Stomach (tissue), 9 donors: Measurements from ENCODE around the gene UBFD1. TPM values are rescaled to one million over a fixed set of nuclear protein-coding genes. Genes with fewer than 3 reads are reported as not detected.

Experiments used
- DNase-seq, 2 donors: peaks; one replicate each; pipeline versions ENCODE4 v3.0.0 to v3.0.0-alpha.2; 2013 to 2019
- H3K27ac ChIP-seq, 5 donors: fragments of 200-600 bp in 4 of 5; sonication (generic) in 4 of 5; one replicate each; pipeline ENCODE4 v1.5.1; 2013 to 2019; ENCODE audit warnings: mild to moderate bottlenecking in 1 of 5, moderate library complexity in 1 of 5
- H3K27me3 ChIP-seq, 3 donors: fragments of 200-600 bp; sonication (generic); one replicate each; pipeline ENCODE4 v1.5.1; 2017 to 2019; ENCODE audit warnings: mixed run types in 1 of 3
- H3K36me3 ChIP-seq, 4 donors: fragments of 200-600 bp; sonication (generic); 1 replicate in 3 of 4; 2 replicates in 1 of 4; pipeline ENCODE4 v1.5.1; 2016 to 2019
- H3K4me1 ChIP-seq, 4 donors: fragments of 200-600 bp; sonication (generic); one replicate each; pipeline ENCODE4 v1.5.1; 2016 to 2019
- H3K4me3 ChIP-seq, 4 donors: fragments of 200-600 bp; sonication (generic) in 3 of 4; one replicate each; pipeline ENCODE4 v1.5.1; 2016 to 2019; ENCODE audit warnings: mild to moderate bottlenecking in 1 of 4
- H3K9me3 ChIP-seq, 4 donors: fragments of 200-600 bp; sonication (generic); one replicate each; pipeline ENCODE4 v1.5.1; 2016 to 2019
- EP300 ChIP-seq: sonication (generic); formaldehyde crosslinking; IDR thresholded peaks from one replicate; pipeline ENCODE4 v1.6.1; 2017; ENCODE audit warnings: antibody characterized with exemption
- POLR2A ChIP-seq, 4 donors: fragments of 450-650 bp; IDR thresholded peaks; one replicate each; pipeline ENCODE4 v1.6.1; 2016; ENCODE audit warnings: antibody characterized with exemption in 4 of 4, control low read depth in 2 of 4, mild to moderate bottlenecking in 1 of 4, moderate library complexity in 1 of 4
- POLR2AphosphoS5 ChIP-seq, 3 donors: sonication (generic); formaldehyde crosslinking; IDR thresholded peaks; one replicate each; pipeline ENCODE4 v1.6.1; 2016; ENCODE audit warnings: antibody characterized with exemption in 3 of 3
- WGBS, 5 donors: extraction: QIAGEN DNeasy Blood & Tissue Kit in 3 of 5; methylation state at CpG; one replicate each; pipeline versions ENCODE4 v1.1.5 to v1.1.7; 2013 to 2018; 5-methylcytosine and 5-hydroxymethylcytosine counted together
- intact Hi-C: fragments of 100-400 bp; cut with DNase I; formaldehyde crosslinking; loops from one replicate; pipeline ENCODE4 v1.15.1; 2023; ENCODE audit warnings: low total_unique reads
- polyA plus RNA-seq, 3 donors: library from polyadenylated mRNA; stranded (reverse); fragments of 200-250 nt; gene quantifications; one replicate each; pipeline ENCODE4 v1.2.3, GENCODE V29; 2013
- total RNA-seq, 5 donors: library from RNA; depleted of rRNA; stranded (reverse); fragments of >200 nt; gene quantifications; one replicate each; pipeline versions ENCODE4 v1.1.0 to v1.2.3, GENCODE V29; 2014 to 2016
- TF ChIP-seq, protein P1 (sequence below), 7 experiments: fragments of 450-650 bp in 4 of 7; fragments of 200-600 bp in 3 of 7; sonication (generic) in 3 of 7; IDR thresholded peaks; one replicate each; pipeline ENCODE4 v1.5.1; 2016 to 2019; ENCODE audit warnings: antibody characterized with exemption in 7 of 7, control low read depth in 2 of 7, mild to moderate bottlenecking in 1 of 7
- donor health status: healthy with polysubstance abuse.
- donor health status: Bipolar disorder and iron deficiency.
- donor health status: healthy.

The UBFD1 gene
- total and polyA plus RNA-seq, 8 donors: 6.0 to 163 (median 29.4) TPM

DNA sequence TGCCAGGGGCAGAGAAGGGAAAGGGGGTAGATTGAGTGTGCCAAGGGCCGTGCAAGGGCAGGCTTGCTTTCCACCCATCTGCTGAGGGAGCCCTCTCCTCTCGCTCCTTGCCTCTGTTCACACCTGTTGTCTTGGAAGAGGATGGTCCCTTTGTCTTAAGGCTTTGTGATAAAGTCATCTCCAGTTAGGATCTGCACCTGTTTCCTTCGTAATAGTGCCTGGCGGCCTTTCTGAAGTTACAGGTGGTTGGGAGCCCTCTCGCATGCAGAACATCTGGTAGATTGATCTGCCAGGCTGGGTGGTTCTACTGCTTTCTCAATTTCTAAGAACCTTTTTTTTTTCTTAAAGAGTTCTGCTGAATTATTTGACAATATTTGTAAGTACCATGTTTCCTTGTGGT lies 16.3 kb downstream of the UBFD1 start:
- Histone ChIP-seq H3K4me1 (peaks cover 0 to 5% (median 2%) of the 10 kb centered on the region in 4 donors), H3K9me3 (no peaks in the 10 kb centered on the region), H3K4me3 (no peak overlapping the region), H3K36me3 (peaks cover 41 to 97% (median 94%) of the 10 kb centered on the region in 4 donors), H3K27ac (no peak overlapping the region), H3K27me3 (no peaks in the 10 kb centered on the region)
- intact Hi-C loops: no loop called here
- no peak for TF ChIP-seq EP300
- TF ChIP-seq, protein P1, sequence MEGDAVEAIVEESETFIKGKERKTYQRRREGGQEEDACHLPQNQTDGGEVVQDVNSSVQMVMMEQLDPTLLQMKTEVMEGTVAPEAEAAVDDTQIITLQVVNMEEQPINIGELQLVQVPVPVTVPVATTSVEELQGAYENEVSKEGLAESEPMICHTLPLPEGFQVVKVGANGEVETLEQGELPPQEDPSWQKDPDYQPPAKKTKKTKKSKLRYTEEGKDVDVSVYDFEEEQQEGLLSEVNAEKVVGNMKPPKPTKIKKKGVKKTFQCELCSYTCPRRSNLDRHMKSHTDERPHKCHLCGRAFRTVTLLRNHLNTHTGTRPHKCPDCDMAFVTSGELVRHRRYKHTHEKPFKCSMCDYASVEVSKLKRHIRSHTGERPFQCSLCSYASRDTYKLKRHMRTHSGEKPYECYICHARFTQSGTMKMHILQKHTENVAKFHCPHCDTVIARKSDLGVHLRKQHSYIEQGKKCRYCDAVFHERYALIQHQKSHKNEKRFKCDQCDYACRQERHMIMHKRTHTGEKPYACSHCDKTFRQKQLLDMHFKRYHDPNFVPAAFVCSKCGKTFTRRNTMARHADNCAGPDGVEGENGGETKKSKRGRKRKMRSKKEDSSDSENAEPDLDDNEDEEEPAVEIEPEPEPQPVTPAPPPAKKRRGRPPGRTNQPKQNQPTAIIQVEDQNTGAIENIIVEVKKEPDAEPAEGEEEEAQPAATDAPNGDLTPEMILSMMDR (IDR thresholded peaks at IDR 0.05): no peak
- no peak for TF ChIP-seq POLR2A (IDR thresholded peaks at IDR 0.05)
- no peak for TF ChIP-seq POLR2AphosphoS5 (IDR thresholded peaks at IDR 0.05)
- no peak for DNase-seq
- WGBS, 5 donors: 85 to 92% (median 89%) methylated on average over 5 of the region's 5 CpGs

DNA sequence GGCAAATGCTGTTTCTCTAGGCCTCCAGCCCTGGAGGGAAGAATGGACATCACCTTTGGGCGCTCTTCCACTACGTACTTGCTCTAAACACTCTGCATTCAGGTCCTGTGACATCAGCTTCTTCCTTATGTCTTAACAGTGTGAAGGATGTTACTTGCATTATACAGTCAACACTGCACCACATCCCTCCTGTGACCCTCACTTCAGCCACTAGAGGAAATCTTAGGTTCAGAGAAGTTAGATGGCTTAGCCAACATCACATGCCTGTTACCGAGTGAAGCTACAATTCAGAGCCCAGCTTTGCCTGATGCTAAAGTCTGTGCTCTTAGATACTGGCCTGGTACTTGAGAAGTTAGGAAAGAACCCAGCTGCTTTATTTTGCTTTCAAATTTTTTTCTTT lies 18.3 kb downstream of the UBFD1 start:
- no peaks in the 10 kb centered on the region for H3K9me3 ChIP-seq
- H3K36me3 ChIP-seq: peaks cover 33 to 97% (median 94%) of the 10 kb centered on the region in 4 donors
- TF ChIP-seq EP300: no peak
- no peak for TF ChIP-seq POLR2A (IDR thresholded peaks at IDR 0.05)
- TF ChIP-seq, protein P1 (IDR thresholded peaks at IDR 0.05): no peak
- no peak for TF ChIP-seq POLR2AphosphoS5 (IDR thresholded peaks at IDR 0.05)
- no peak overlapping the region for H3K4me3 ChIP-seq
- no peak for DNase-seq
- intact Hi-C loops: no loop called here
- H3K27me3 ChIP-seq: no peaks in the 10 kb centered on the region
- H3K27ac ChIP-seq: no peak overlapping the region
- 83 to 91% (median 89%) methylated on average over 3 of the region's 3 CpGs for whole genome bisulfite sequencing, 5 donors
- H3K4me1 ChIP-seq: peaks cover 0 to 5% (median 2%) of the 10 kb centered on the region in 4 donors

DNA sequence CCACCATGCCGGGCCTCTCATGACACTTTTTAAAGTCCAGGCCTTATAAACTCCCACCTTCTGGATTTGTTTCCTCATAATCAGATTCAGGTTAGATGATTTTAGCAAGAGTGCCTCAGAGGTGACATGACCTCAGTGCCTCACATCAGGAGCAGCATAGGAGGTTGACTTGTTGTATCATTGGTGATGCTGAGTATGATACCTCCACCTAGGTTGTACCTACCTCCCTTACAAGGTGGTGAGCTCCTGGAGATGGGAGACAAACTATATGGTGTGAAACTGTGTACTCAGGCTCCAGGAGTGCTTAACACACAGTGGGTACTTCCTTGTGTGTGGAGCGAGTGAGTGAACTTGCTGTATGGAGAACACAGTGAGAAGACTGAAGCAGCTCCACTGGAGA lies 20.0 kb downstream of the UBFD1 start:
- Histone ChIP-seq H3K9me3 (no peaks in the 10 kb centered on the region), H3K4me3 (no peak overlapping the region), H3K36me3 (peaks cover 33 to 97% (median 94%) of the 10 kb centered on the region in 4 donors), H3K27me3 (no peaks in the 10 kb centered on the region), H3K4me1 (peaks cover 0 to 5% (median 2%) of the 10 kb centered on the region in 4 donors), H3K27ac (no peak overlapping the region)
- no peak for DNase-seq
- no peak for TF ChIP-seq POLR2A (IDR thresholded peaks at IDR 0.05)
- no peak for TF ChIP-seq EP300
- TF ChIP-seq, protein P1 (IDR thresholded peaks at IDR 0.05): no peak
- TF ChIP-seq POLR2AphosphoS5 (IDR thresholded peaks at IDR 0.05): no peak
- WGBS, 5 donors: 91 to 100% (median 94%) methylated on average over 2 of the region's 2 CpGs
- intact Hi-C loops: no loop called here

DNA sequence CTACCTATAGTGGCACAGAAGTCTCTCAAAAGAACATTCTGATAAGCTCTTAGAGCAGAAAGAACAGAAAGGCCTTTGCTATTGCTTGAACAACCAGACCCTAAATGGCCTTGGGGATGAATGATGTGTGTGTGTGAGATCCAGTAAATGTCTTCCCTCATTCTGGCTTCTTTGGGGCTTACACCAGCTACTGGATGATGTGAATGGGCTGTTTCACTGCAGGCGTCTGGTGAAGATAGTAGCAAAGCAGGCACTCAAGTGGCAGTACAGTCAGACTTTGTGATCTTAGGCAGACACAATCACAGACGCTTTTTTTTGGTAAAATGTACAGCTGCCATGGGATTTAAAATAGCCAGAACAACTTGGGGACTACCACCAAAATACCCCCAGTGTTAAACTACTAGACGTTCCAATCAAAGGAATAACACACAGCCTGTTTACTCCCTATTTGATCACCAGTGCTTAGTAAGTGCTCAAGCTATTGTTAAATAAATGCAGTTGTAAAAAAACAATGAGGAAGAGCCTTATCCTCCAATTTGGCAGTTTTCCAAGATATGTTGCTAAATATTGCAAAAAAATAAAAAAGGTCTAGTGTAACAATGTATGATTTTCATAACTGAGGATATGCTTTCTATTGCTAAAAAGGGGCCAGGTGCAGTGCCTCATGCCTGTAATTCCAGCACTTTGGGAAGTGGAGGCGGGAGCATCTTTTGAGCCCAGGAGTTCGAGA lies 20.7 kb downstream of the UBFD1 start:
- no peaks in the 10 kb centered on the region for H3K27me3 ChIP-seq
- TF ChIP-seq POLR2AphosphoS5 (IDR thresholded peaks at IDR 0.05): no peak
- TF ChIP-seq, protein P1 (IDR thresholded peaks at IDR 0.05): no peak
- TF ChIP-seq POLR2A (IDR thresholded peaks at IDR 0.05): no peak

More for the DNA sequence above, 20.7 kb downstream of the UBFD1 start:
- Histone ChIP-seq H3K9me3 (no peaks in the 10 kb centered on the region), H3K27ac (no peak overlapping the region), H3K4me3 (no peak overlapping the region), H3K4me1 (peaks cover 0 to 5% (median 2%) of the 10 kb centered on the region in 4 donors), H3K36me3 (peaks cover 25 to 97% (median 94%) of the 10 kb centered on the region in 4 donors)
- DNase-seq: peak in 1 of 2 donors; percentile 36
- 57 to 71% (median 67%) methylated on average over 5 of the region's 5 CpGs for WGBS, 5 donors
- intact Hi-C loops: no loop called here
